Aorta (tissue), 5 donors: ENCODE data around the gene CLBA1. TPM values are rescaled to one million over a fixed set of nuclear protein-coding genes. Genes with fewer than 3 reads are reported as not detected.
A peak's percentile ranks its signal among the peaks of the same experiment; 100 is the strongest.

ENCODE experiments used
- ATAC-seq: fragments of 200-7000 bp; cut with Tn5 transposase; one replicate; pipeline ENCODE4 v1.9.1; 2022; ENCODE audit warnings: moderate library complexity; ENCODE audit not compliant: low FRiP score
- DNase-seq, 2 donors: peaks; one replicate each; pipeline ENCODE4 v3.0.0-alpha.2; 2020
- H3K27ac ChIP-seq, 2 donors: one replicate each; pipeline ENCODE4 v1.5.1; 2013; ENCODE audit warnings: low read length in 2 of 2, mild to moderate bottlenecking in 2 of 2, moderate library complexity in 2 of 2, control low read depth in 1 of 2, inconsistent platforms in 1 of 2, low read depth in 1 of 2
- H3K27me3 ChIP-seq, 2 donors: one replicate each; pipeline ENCODE4 v1.6.1; 2013; ENCODE audit warnings: control low read depth in 1 of 2, low read length in 1 of 2, mild to moderate bottlenecking in 1 of 2, moderate library complexity in 1 of 2; ENCODE audit not compliant: insufficient read depth in 2 of 2, control insufficient read depth in 1 of 2
- H3K36me3 ChIP-seq, 2 donors: one replicate each; pipeline ENCODE4 v1.6.1; 2013; ENCODE audit warnings: control low read depth in 1 of 2, low read length in 1 of 2, mild to moderate bottlenecking in 1 of 2; ENCODE audit not compliant: insufficient read depth in 2 of 2, control insufficient read depth in 1 of 2
- H3K4me1 ChIP-seq, 2 donors: one replicate each; pipeline ENCODE4 v1.6.1; 2013; ENCODE audit warnings: low read length in 2 of 2, control low read depth in 1 of 2, mild to moderate bottlenecking in 1 of 2, moderate library complexity in 1 of 2; ENCODE audit not compliant: insufficient read depth in 2 of 2, control insufficient read depth in 1 of 2
- H3K4me3 ChIP-seq, 2 donors: one replicate each; pipeline ENCODE4 v1.5.1; 2013; ENCODE audit warnings: low read length in 2 of 2, control low read depth in 1 of 2, mild to moderate bottlenecking in 1 of 2
- H3K9me3 ChIP-seq: one replicate; pipeline ENCODE4 v1.6.1; 2013; ENCODE audit warnings: mild to moderate bottlenecking, low read length; ENCODE audit not compliant: control insufficient read depth
- WGBS, 2 donors: extraction: QIAGEN DNeasy Blood & Tissue Kit; methylation state at CpG; one replicate each; pipeline ENCODE4 v1.1.7; 2013; 5-methylcytosine and 5-hydroxymethylcytosine counted together
- intact Hi-C, 2 donors: fragments of 100-400 bp; cut with DNase I; formaldehyde crosslinking; loops; one replicate each; pipeline versions ENCODE4 v1.14.2 to v1.15.0; 2022
- polyA plus RNA-seq, 2 donors: library from polyadenylated mRNA; stranded (reverse); fragments of 200-250 nt; gene quantifications; one replicate each; pipeline ENCODE4 v1.2.3, GENCODE V29; 2013
- total RNA-seq, 2 donors: library from RNA; stranded (reverse); fragmentation: NEBNext Ultra II Directional; extraction: Animal tissue kit (Norgen Biotek cat#: 25700); gene quantifications; one replicate each; pipeline ENCODE4 v1.2.1, GENCODE V29; 2021
- donor health status: healthy with polysubstance abuse.
- donor health status: Bipolar disorder and iron deficiency.
- donor health status: DM: no; HTN: no; CAD: no.
- donor health status: DM: no; HTN: no; CAD: no.
- donor health status: DM: yes; HTN: yes; CAD: no.

Gene CLBA1
- total and polyA plus RNA-seq, 4 donors = 1.8 to 10.2 (median 3.9) TPM

DNA sequence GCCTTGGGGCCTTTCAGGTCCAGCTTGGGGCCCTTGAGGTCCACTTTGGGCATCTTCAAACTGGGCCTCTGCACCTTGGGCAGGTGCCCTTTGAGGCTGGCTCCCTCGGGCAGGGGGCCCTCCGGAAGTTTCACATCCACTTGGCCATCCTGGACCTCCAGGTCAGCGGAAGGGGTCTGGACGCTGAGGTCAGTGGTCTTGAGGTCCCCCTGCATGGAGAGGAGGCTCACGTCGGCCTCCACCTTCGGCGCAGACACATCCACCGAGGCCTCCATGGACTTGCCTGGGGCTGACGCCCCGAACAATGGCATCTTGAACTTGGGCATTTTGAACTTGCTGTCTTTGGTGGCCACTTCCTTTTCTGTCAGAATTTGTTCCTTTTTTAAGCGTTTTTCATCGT is 32.5 kb upstream of the CLBA1 start:
- Histone ChIP-seq H3K9me3 (no peaks in the 10 kb centered on the region), H3K36me3 (no peaks in the 10 kb centered on the region), H3K4me3 (no peak overlapping the region), H3K27me3 (no peaks in the 10 kb centered on the region), H3K4me1 (no peaks in the 10 kb centered on the region), H3K27ac (no peak overlapping the region)
- ATAC-seq (no peak), DNase-seq (peak in 1 of 2 donors; percentile 32)
- intact Hi-C loops = no loop called here
- 92 to 94% methylated on average over 13 of the region's 13 CpGs for WGBS, 2 donors

- DNase-seq = peak in 1 of 2 donors; percentile 31
Measured at GRCh38 chr14:104953896-104954656, 31.5 kb upstream of the CLBA1 start.

DNA sequence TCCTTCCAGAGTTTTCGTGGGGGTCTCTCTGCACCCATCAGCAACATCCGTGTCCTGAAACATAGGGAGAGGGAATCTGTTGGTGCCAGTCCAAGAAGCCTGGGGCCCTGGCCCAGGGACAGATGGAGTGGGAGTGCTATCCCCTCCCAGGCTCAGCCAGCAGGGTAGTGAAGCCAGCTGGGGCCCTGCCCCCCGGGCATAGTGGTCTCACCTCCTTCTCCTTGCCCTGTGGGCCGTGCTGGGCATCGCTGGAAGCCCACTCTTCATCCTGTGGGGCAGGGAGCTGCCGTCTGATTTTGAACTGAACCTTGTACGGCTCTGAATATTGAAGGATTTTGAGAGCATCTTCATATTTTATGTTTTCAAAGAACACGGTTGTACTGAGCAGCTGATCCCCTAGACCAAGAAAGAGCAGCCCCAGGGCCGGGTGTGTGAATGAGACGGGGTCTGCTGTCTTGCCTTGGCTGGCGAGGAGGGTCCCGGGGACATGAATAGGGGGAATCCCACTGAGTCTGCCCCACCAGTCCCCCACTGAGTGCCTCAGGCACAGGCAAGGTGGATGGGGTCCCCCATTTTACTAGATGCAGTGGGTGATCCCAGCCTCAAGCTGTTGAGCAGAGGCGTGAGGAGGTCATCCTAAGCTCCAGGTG is 30.7 kb upstream of the CLBA1 start:
- H3K4me3 ChIP-seq = no peak overlapping the region
- H3K27me3 ChIP-seq = no peaks in the 10 kb centered on the region
- H3K4me1 ChIP-seq = no peaks in the 10 kb centered on the region
- ATAC-seq (no peak), DNase-seq (peak in 1 of 2 donors; percentile 29)
- 85 to 90% methylated on average over 13 of the region's 13 CpGs for WGBS, 2 donors
- H3K27ac ChIP-seq = no peak overlapping the region
- H3K36me3 ChIP-seq = no peaks in the 10 kb centered on the region
- H3K9me3 ChIP-seq = no peaks in the 10 kb centered on the region
- intact Hi-C loops = no loop called here

More at GRCh38 chr14:104953896-104954656, 31.5 kb upstream of the CLBA1 start:
- Histone ChIP-seq H3K27ac (no peak overlapping the region), H3K4me1 (no peaks in the 10 kb centered on the region), H3K27me3 (no peaks in the 10 kb centered on the region), H3K4me3 (no peak overlapping the region), H3K36me3 (no peaks in the 10 kb centered on the region), H3K9me3 (no peaks in the 10 kb centered on the region)
- peak; percentile 48 for ATAC-seq
- 89 to 91% methylated on average over 26 of the region's 26 CpGs for WGBS, 2 donors
- intact Hi-C loops = no loop called here

DNA sequence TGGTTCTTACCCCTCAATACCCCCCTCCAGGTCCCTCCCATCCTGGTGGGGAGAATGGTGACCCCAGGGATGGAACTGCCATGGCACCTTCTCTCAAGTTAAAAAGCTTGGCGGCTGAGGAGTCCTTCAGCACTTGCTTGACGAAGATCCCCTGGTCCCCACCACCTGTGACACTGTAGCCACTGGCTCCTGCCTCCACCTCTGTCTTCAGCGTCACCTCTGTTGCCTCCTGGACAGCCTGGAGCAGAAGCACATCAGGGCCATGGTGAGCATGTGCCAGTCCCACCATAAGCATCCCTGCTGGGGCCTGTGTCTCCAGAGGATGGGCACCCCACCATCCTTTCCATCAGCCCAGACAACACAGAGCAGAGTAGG is 30.2 kb upstream of the CLBA1 start:
- WGBS, 2 donors = 95 to 100% methylated on average over 3 of the region's 3 CpGs
- Histone ChIP-seq H3K4me1 (no peaks in the 10 kb centered on the region), H3K36me3 (no peaks in the 10 kb centered on the region), H3K27me3 (no peaks in the 10 kb centered on the region), H3K4me3 (no peak overlapping the region), H3K27ac (no peak overlapping the region), H3K9me3 (no peaks in the 10 kb centered on the region)
- ATAC-seq = no peak
- peak in 1 of 2 donors; percentile 34 for DNase-seq
- intact Hi-C loops = no loop called here

GRCh38 chr14:104956290-104956890 is 29.2 kb upstream of the CLBA1 start:
- no peaks in the 10 kb centered on the region for H3K27me3 ChIP-seq
- no peaks in the 10 kb centered on the region for H3K4me1 ChIP-seq
- peak in 1 of 2 donors; percentile 30 for DNase-seq
- intact Hi-C loops = no loop called here
- H3K36me3 ChIP-seq = no peaks in the 10 kb centered on the region
- no peak overlapping the region for H3K4me3 ChIP-seq
- ATAC-seq = no peak
- 83 to 84% methylated on average over 14 of the region's 14 CpGs for WGBS, 2 donors
- no peak overlapping the region for H3K27ac ChIP-seq
- no peaks in the 10 kb centered on the region for H3K9me3 ChIP-seq

- no peak overlapping the region for H3K4me3 ChIP-seq
- H3K27me3 ChIP-seq = no peaks in the 10 kb centered on the region
- no peak for DNase-seq
- H3K9me3 ChIP-seq = no peaks in the 10 kb centered on the region
- H3K27ac ChIP-seq = no peak overlapping the region
- intact Hi-C loops = no loop called here
- WGBS, 2 donors = 77% methylated on average over 25 of the region's 25 CpGs
- no peaks in the 10 kb centered on the region for H3K36me3 ChIP-seq
- no peaks in the 10 kb centered on the region for H3K4me1 ChIP-seq
- no peak for ATAC-seq
Measured at GRCh38 chr14:104957146-104958113, 28.2 kb upstream of the CLBA1 start.

DNA sequence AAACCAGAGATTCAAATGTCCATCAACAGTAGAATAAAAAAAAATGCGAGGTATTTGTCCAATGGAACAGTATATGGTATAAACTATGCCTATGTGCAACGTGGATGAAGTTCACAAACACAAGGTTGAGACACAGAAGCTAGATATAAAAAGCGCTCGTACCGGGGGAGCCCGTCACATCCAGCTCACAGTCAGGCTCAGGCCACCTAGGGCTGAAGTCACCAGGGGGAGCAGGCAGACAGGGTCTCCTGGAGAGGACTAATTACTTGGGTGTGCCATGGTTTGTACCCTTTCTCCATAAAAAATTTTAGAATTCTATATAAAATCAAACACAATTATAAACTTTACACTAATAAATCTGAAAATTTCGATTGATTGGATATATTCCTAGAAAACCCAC is 21.0 kb upstream of the CLBA1 start:
- no peak overlapping the region for H3K27ac ChIP-seq
- H3K4me3 ChIP-seq = no peak overlapping the region
- H3K36me3 ChIP-seq = no peaks in the 10 kb centered on the region
- intact Hi-C loops = no loop called here
- 89 to 92% methylated on average over 7 of the region's 7 CpGs for WGBS, 2 donors
- DNase-seq (no peak), ATAC-seq (no peak)
- H3K4me1 ChIP-seq = no peaks in the 10 kb centered on the region
- H3K9me3 ChIP-seq = no peaks in the 10 kb centered on the region
- H3K27me3 ChIP-seq = no peaks in the 10 kb centered on the region

- no peak overlapping the region for H3K27ac ChIP-seq
- ATAC-seq (no peak), DNase-seq (peak in 1 of 2 donors; percentile 72)
- no peaks in the 10 kb centered on the region for H3K27me3 ChIP-seq
- WGBS, 2 donors = 83 to 89% methylated on average over 13 of the region's 13 CpGs
- intact Hi-C loops = loop anchor here (2.0 to 5.0 kb wide), 3 partner anchors 29 to 68 kb away; no protein-coding TSS in a partner anchor
- no peaks in the 10 kb centered on the region for H3K36me3 ChIP-seq
- H3K4me3 ChIP-seq = no peak overlapping the region
- no peaks in the 10 kb centered on the region for H3K9me3 ChIP-seq
- no peaks in the 10 kb centered on the region for H3K4me1 ChIP-seq
Measured at GRCh38 chr14:104965561-104966231, 19.9 kb upstream of the CLBA1 start.
